ENCODE measurements around the gene PRKAG2.
A peak's percentile ranks its signal among the peaks of the same experiment; 100 is the strongest.
"Not testable (repeated sequence)": the region's sequence is repeated elsewhere in the genome, so short reads cannot be mapped to it uniquely, and the experiment has no call there.

PRKAG2 gene

GRCh38 chr7:151759591-151760042, 117.3 kb downstream of the PRKAG2 start:
- H3K36me3 Mint-ChIP-seq = peaks cover 10% of the 10 kb centered on the region
- no peaks in the 10 kb centered on the region for H3K9me3 Mint-ChIP-seq
- peak; percentile 70 for ATAC-seq
- no peak overlapping the region for H3K27ac Mint-ChIP-seq
- peaks cover 28% of the 10 kb centered on the region for H3K4me1 Mint-ChIP-seq
- no peak overlapping the region for H3K4me3 Mint-ChIP-seq
- no peaks in the 10 kb centered on the region for H3K27me3 Mint-ChIP-seq

GRCh38 chr7:151758622-151759540, 118.0 kb downstream of the PRKAG2 start:
- H3K27me3 Mint-ChIP-seq = no peaks in the 10 kb centered on the region
- no peak overlapping the region for H3K4me3 Mint-ChIP-seq
- H3K36me3 Mint-ChIP-seq = peaks cover 8% of the 10 kb centered on the region
- peak overlapping the region; percentile 12 for H3K27ac Mint-ChIP-seq
- H3K9me3 Mint-ChIP-seq = no peaks in the 10 kb centered on the region
- H3K4me1 Mint-ChIP-seq = peaks cover 28% of the 10 kb centered on the region
- ATAC-seq = no peak

- ATAC-seq = no peak
- H3K27me3 Mint-ChIP-seq = no peaks in the 10 kb centered on the region
- H3K9me3 Mint-ChIP-seq = no peaks in the 10 kb centered on the region
- peaks cover 34% of the 10 kb centered on the region for H3K4me1 Mint-ChIP-seq
- H3K27ac Mint-ChIP-seq = peak overlapping the region; percentile 68
- H3K36me3 Mint-ChIP-seq = peaks cover 18% of the 10 kb centered on the region
- H3K4me3 Mint-ChIP-seq = no peak overlapping the region
Observed at GRCh38 chr7:151757274-151757673, 119.6 kb downstream of the PRKAG2 start.

GRCh38 chr7:151756866-151757265, 120.0 kb downstream of the PRKAG2 start:
- H3K4me1 Mint-ChIP-seq = peaks cover 34% of the 10 kb centered on the region
- peaks cover 2% of the 10 kb centered on the region for H3K9me3 Mint-ChIP-seq
- no peak for ATAC-seq
- H3K27ac Mint-ChIP-seq = peak overlapping the region; percentile 68
- H3K4me3 Mint-ChIP-seq = no peak overlapping the region
- H3K27me3 Mint-ChIP-seq = no peaks in the 10 kb centered on the region
- H3K36me3 Mint-ChIP-seq = peaks cover 22% of the 10 kb centered on the region

GRCh38 chr7:151756076-151756731, 120.7 kb downstream of the PRKAG2 start:
- peaks cover 31% of the 10 kb centered on the region for H3K4me1 Mint-ChIP-seq
- H3K27ac Mint-ChIP-seq = peak overlapping the region; percentile 68
- peaks cover 26% of the 10 kb centered on the region for H3K36me3 Mint-ChIP-seq
- no peaks in the 10 kb centered on the region for H3K27me3 Mint-ChIP-seq
- ATAC-seq = peak; percentile 83
- H3K4me3 Mint-ChIP-seq = no peak overlapping the region
- peaks cover 2% of the 10 kb centered on the region for H3K9me3 Mint-ChIP-seq

- H3K27me3 Mint-ChIP-seq = no peaks in the 10 kb centered on the region
- H3K4me1 Mint-ChIP-seq = peaks cover 28% of the 10 kb centered on the region
- no peak for ATAC-seq
- peaks cover 29% of the 10 kb centered on the region for H3K36me3 Mint-ChIP-seq
- no peak overlapping the region for H3K27ac Mint-ChIP-seq
- peaks cover 2% of the 10 kb centered on the region for H3K9me3 Mint-ChIP-seq
- no peak overlapping the region for H3K4me3 Mint-ChIP-seq
Observed at GRCh38 chr7:151755131-151755801, 121.6 kb downstream of the PRKAG2 start.

GRCh38 chr7:151754688-151755130, 122.2 kb downstream of the PRKAG2 start:
- Mint-ChIP-seq H3K27ac (no peak overlapping the region), H3K36me3 (peaks cover 31% of the 10 kb centered on the region), H3K27me3 (no peaks in the 10 kb centered on the region), H3K4me1 (peaks cover 27% of the 10 kb centered on the region), H3K9me3 (peaks cover 2% of the 10 kb centered on the region), H3K4me3 (no peak overlapping the region)
- no peak for ATAC-seq

GRCh38 chr7:151754142-151754590, 122.7 kb downstream of the PRKAG2 start:
- no peaks in the 10 kb centered on the region for H3K27me3 Mint-ChIP-seq
- H3K36me3 Mint-ChIP-seq = peaks cover 36% of the 10 kb centered on the region
- no peak overlapping the region for H3K4me3 Mint-ChIP-seq
- H3K27ac Mint-ChIP-seq = no peak overlapping the region
- peaks cover 2% of the 10 kb centered on the region for H3K9me3 Mint-ChIP-seq
- peak; percentile 64 for ATAC-seq
- peaks cover 21% of the 10 kb centered on the region for H3K4me1 Mint-ChIP-seq

- Mint-ChIP-seq H3K27ac (no peak overlapping the region), H3K36me3 (peaks cover 39% of the 10 kb centered on the region), H3K9me3 (peaks cover 2% of the 10 kb centered on the region), H3K4me3 (no peak overlapping the region), H3K4me1 (peaks cover 21% of the 10 kb centered on the region), H3K27me3 (no peaks in the 10 kb centered on the region)
- no peak for ATAC-seq
Observed at GRCh38 chr7:151752816-151753595, 123.9 kb downstream of the PRKAG2 start.

GRCh38 chr7:151752037-151752436, 124.9 kb downstream of the PRKAG2 start:
- no peak for ATAC-seq
- H3K27me3 Mint-ChIP-seq = no peaks in the 10 kb centered on the region
- H3K4me1 Mint-ChIP-seq = peaks cover 20% of the 10 kb centered on the region
- peaks cover 2% of the 10 kb centered on the region for H3K9me3 Mint-ChIP-seq
- no peak overlapping the region for H3K27ac Mint-ChIP-seq
- H3K36me3 Mint-ChIP-seq = peaks cover 39% of the 10 kb centered on the region
- no peak overlapping the region for H3K4me3 Mint-ChIP-seq

GRCh38 chr7:151748733-151749132, 128.2 kb downstream of the PRKAG2 start:
- Mint-ChIP-seq H3K4me3 (no peak overlapping the region), H3K27me3 (no peaks in the 10 kb centered on the region), H3K9me3 (peaks cover 2% of the 10 kb centered on the region), H3K4me1 (peaks cover 10% of the 10 kb centered on the region), H3K36me3 (peaks cover 37% of the 10 kb centered on the region), H3K27ac (no peak overlapping the region)
- no peak for ATAC-seq

- H3K27me3 Mint-ChIP-seq, H3K4me3 Mint-ChIP-seq, H3K9me3 Mint-ChIP-seq, H3K27ac Mint-ChIP-seq, ATAC-seq: not testable (repeated sequence)
- H3K36me3 Mint-ChIP-seq = peaks cover 34% of the 10 kb centered on the region
- peaks cover 14% of the 10 kb centered on the region for H3K4me1 Mint-ChIP-seq
Observed at GRCh38 chr7:151748021-151748420, 128.9 kb downstream of the PRKAG2 start.

- H3K36me3 Mint-ChIP-seq = peaks cover 19% of the 10 kb centered on the region
- H3K4me3 Mint-ChIP-seq = no peak overlapping the region
- no peaks in the 10 kb centered on the region for H3K9me3 Mint-ChIP-seq
- H3K27me3 Mint-ChIP-seq = no peaks in the 10 kb centered on the region
- no peak for ATAC-seq
- H3K4me1 Mint-ChIP-seq = peaks cover 15% of the 10 kb centered on the region
- H3K27ac Mint-ChIP-seq = peak overlapping the region; percentile 62
Observed at GRCh38 chr7:151745706-151746105, 131.2 kb downstream of the PRKAG2 start.

Measured in stimulated activated memory B cell treated with anti-CD40 and anti-IgM and Interleukin-4, amounts not matched to agents 10 μg/mL and 1 μg/mL and 100 μg/mL, for 72 hours (primary cell).